HepG2 (cell line): Measurements from ENCODE around the gene PGPEP1. TPM values are rescaled to one million over a fixed set of nuclear protein-coding genes. Genes with fewer than 3 reads are reported as not detected.

Experiments
- MEF2D ChIP-seq: sonication (generic); formaldehyde crosslinking; IDR thresholded peaks from 2 replicates; pipeline ENCODE4 v1.5.1; 2020; ENCODE audit warnings: mild to moderate bottlenecking, missing genetic modification reagents
- PATZ1 ChIP-seq: sonication (generic); formaldehyde crosslinking; IDR thresholded peaks from 2 replicates; pipeline ENCODE4 v1.4.0; 2020; ENCODE audit warnings: missing genetic modification reagents
- PLSCR1 ChIP-seq: sonication (generic); formaldehyde crosslinking; IDR thresholded peaks from 2 replicates; pipeline ENCODE4 v1.5.0; 2020; ENCODE audit warnings: missing genetic modification reagents, mild to moderate bottlenecking, borderline replicate concordance
- SKI ChIP-seq: fragments of 450-650 bp; IDR thresholded peaks from one replicate; pipeline ENCODE4 v1.6.1; 2018; ENCODE audit warnings: mild to moderate bottlenecking; ENCODE audit not compliant: partially characterized antibody
- SP5 ChIP-seq: IDR thresholded peaks from 2 replicates; pipeline ENCODE4 v1.6.1; 2016; ENCODE audit warnings: low read depth, borderline replicate concordance
- SYNCRIP ChIP-seq: fragments of 200-400 bp; formaldehyde crosslinking; IDR thresholded peaks from 2 replicates; pipeline ENCODE4 v1.6.1; 2018; ENCODE audit warnings: mild to moderate bottlenecking, low read depth, low read length; ENCODE audit not compliant: insufficient read depth
- TEAD3 ChIP-seq: optimal IDR thresholded peaks from 2 replicates; pipeline ENCODE3; 2016; ENCODE audit warnings: borderline replicate concordance
- TFAP4 ChIP-seq: sonication (generic); IDR thresholded peaks from 2 replicates; pipeline ENCODE4 v1.6.1; 2016; ENCODE audit warnings: low read depth, borderline replicate concordance
- TRAFD1 ChIP-seq: sonication (generic); formaldehyde crosslinking; IDR thresholded peaks from 2 replicates; pipeline ENCODE4 v1.5.1; 2020; ENCODE audit warnings: missing genetic modification reagents, mild to moderate bottlenecking, borderline replicate concordance
- ZC3H13 ChIP-seq: sonication (generic); formaldehyde crosslinking; IDR thresholded peaks from 2 replicates; pipeline ENCODE4 v1.8.1; 2023; ENCODE audit warnings: mild to moderate bottlenecking, missing genetic modification reagents, moderate library complexity
- ZFP91 ChIP-seq: sonication (generic); formaldehyde crosslinking; IDR thresholded peaks from 2 replicates; pipeline ENCODE4 v1.9.0; 2022; ENCODE audit warnings: missing genetic modification reagents, mild to moderate bottlenecking, borderline replicate concordance
- ZNF451 ChIP-seq: sonication (generic); formaldehyde crosslinking; IDR thresholded peaks from 2 replicates; pipeline ENCODE4 v1.5.0; 2020; ENCODE audit warnings: mild to moderate bottlenecking, missing genetic modification reagents
- ZNF687 ChIP-seq: sonication (generic); formaldehyde crosslinking; IDR thresholded peaks from 2 replicates; pipeline ENCODE4 v1.5.1; 2020; ENCODE audit warnings: mild to moderate bottlenecking, missing genetic modification reagents, moderate library complexity
- polyA plus RNA-seq, 8 experiments: library from polyadenylated mRNA; depleted of rRNA in 3 of 8; stranded (reverse) in 7 of 8; unstranded in 1 of 8; fragments of >200 nt; fragmentation: Illumina TruSeq in 4 of 8; extraction: Trizol in 4 of 8; gene quantifications; 2 replicates each; pipeline versions ENCODE4 v1.2.1 to v1.2.3, GENCODE V29; 2011 to 2016; ENCODE audit warnings: low read depth in 4 of 8, missing spikeins in 1 of 8, mixed read lengths in 1 of 8; ENCODE audit not compliant: insufficient read depth in 1 of 8
- total RNA-seq, 5 experiments: library from RNA; depleted of rRNA; stranded (reverse); fragments of >200 nt; fragmentation: Illumina TruSeq; extraction: Trizol; gene quantifications; 2 replicates each; pipeline ENCODE4 v1.2.3, GENCODE V29; 2016; ENCODE audit warnings: low read depth in 1 of 5

Gene PGPEP1
- total and polyA plus RNA-seq, 2 of the 13 experiments (the other 11 are each of a cell fraction or from before 2014, with no cell fraction given): 53.1 to 56.6 TPM

- TF ChIP-seq ZFP91 (CRISPR knock-in tag): no peak
- TF ChIP-seq ZNF451: no peak
- TF ChIP-seq PLSCR1 (CRISPR knock-in tag): no peak
- peak; percentile 27; the same call in 1 of the 2 replicates for TF ChIP-seq PATZ1 (CRISPR knock-in tag)
- peak; percentile 96 for TF ChIP-seq SKI
- TF ChIP-seq TEAD3: peak; percentile 14
- TF ChIP-seq SP5 (CRISPR knock-in tag): peak; percentile 19; the same call in 1 of the 2 replicates
- TF ChIP-seq ZNF687: peak; percentile 62
- TF ChIP-seq SYNCRIP: no peak
- peak; percentile 81; the same call in 1 of the 2 replicates for TF ChIP-seq TFAP4
- no peak for TF ChIP-seq ZC3H13 (CRISPR knock-in tag)
- TF ChIP-seq MEF2D (CRISPR knock-in tag): 0 out of 2 replicates have a peak, but pooled peaks have one; percentile 30
- no peak for TF ChIP-seq TRAFD1 (CRISPR knock-in tag)
Measured at GRCh38 chr19:18414504-18415177, 74.2 kb downstream of the PGPEP1 start (continued).
